Esophagus squamous epithelium (tissue), 5 donors: ENCODE data around the gene TPSG1. TPM values are rescaled to one million over a fixed set of nuclear protein-coding genes. Genes with fewer than 3 reads are reported as not detected.
"Not testable (repeated sequence)": the region's sequence is repeated elsewhere in the genome, so short reads cannot be mapped to it uniquely, and the experiment has no call there.

Experiments used
- DNase-seq: peaks from one replicate; lab custom pipeline; 2025; lab: John Stamatoyannopoulos, UW
- H3K27ac ChIP-seq, 4 donors: fragments of 200-600 bp; sonication (generic); one replicate each; pipeline ENCODE4 v1.5.1; 2016 to 2019; ENCODE audit warnings: mild to moderate bottlenecking in 1 of 4
- H3K27me3 ChIP-seq, 4 donors: fragments of 200-600 bp; sonication (generic); 1 replicate in 3 of 4; 2 replicates in 1 of 4; pipeline versions ENCODE4 v1.5.1 to v1.6.0; 2017 to 2021; ENCODE audit warnings: antibody characterized with exemption in 1 of 4
- H3K36me3 ChIP-seq, 3 donors: fragments of 200-600 bp; sonication (generic); one replicate each; pipeline ENCODE4 v1.5.1; 2016 to 2019
- H3K4me1 ChIP-seq, 3 donors: fragments of 200-600 bp; sonication (generic); one replicate each; pipeline ENCODE4 v1.5.1; 2017 to 2019
- H3K4me3 ChIP-seq, 4 donors: fragments of 200-600 bp; sonication (generic); 1 replicate in 3 of 4; 2 replicates in 1 of 4; pipeline ENCODE4 v1.5.1; 2016 to 2019; ENCODE audit warnings: mild to moderate bottlenecking in 2 of 4, moderate library complexity in 1 of 4
- H3K9me3 ChIP-seq, 3 donors: fragments of 200-600 bp; sonication (generic); one replicate each; pipeline ENCODE4 v1.5.1; 2016 to 2019
- POLR2A ChIP-seq, 4 donors: fragments of 450-650 bp; IDR thresholded peaks; one replicate each; pipeline ENCODE4 v1.6.1; 2017; ENCODE audit warnings: antibody characterized with exemption in 4 of 4, mild to moderate bottlenecking in 4 of 4, moderate library complexity in 3 of 4
- WGBS, 2 donors: methylation state at CpG; one replicate each; pipeline ENCODE4 v1.1.5; 2018; 5-methylcytosine and 5-hydroxymethylcytosine counted together
- intact Hi-C: fragments of 100-400 bp; cut with DNase I; formaldehyde crosslinking; loops from one replicate; pipeline ENCODE4 v1.15.0; 2022
- total RNA-seq, 4 donors: library from RNA; depleted of rRNA; stranded (reverse); fragments of >200 nt; gene quantifications; one replicate each; pipeline ENCODE4 v1.1.0, GENCODE V29; 2016
- TF ChIP-seq, protein P1 (sequence below), 6 experiments: fragments of 450-650 bp in 4 of 6; fragments of 200-600 bp in 2 of 6; sonication (generic) in 2 of 6; IDR thresholded peaks; one replicate each; pipeline ENCODE4 v1.5.1; 2016 to 2019; ENCODE audit warnings: antibody characterized with exemption in 6 of 6, mild to moderate bottlenecking in 4 of 6, moderate library complexity in 4 of 6
- donor health status: DM: yes; HTN: yes; CAD: no.

Gene TPSG1
- total RNA-seq, 4 donors from 2014 or later, result 0.27 TPM; not detected in 3

GRCh38 chr16:1257561-1258224 is 32.6 kb upstream of the TPSG1 start:
- peaks cover 0 to 73% (median 21%) of the 10 kb centered on the region in 4 donors for H3K27me3 ChIP-seq
- TF ChIP-seq POLR2A (IDR thresholded peaks at IDR 0.05), result no peak
- TF ChIP-seq, protein P1, sequence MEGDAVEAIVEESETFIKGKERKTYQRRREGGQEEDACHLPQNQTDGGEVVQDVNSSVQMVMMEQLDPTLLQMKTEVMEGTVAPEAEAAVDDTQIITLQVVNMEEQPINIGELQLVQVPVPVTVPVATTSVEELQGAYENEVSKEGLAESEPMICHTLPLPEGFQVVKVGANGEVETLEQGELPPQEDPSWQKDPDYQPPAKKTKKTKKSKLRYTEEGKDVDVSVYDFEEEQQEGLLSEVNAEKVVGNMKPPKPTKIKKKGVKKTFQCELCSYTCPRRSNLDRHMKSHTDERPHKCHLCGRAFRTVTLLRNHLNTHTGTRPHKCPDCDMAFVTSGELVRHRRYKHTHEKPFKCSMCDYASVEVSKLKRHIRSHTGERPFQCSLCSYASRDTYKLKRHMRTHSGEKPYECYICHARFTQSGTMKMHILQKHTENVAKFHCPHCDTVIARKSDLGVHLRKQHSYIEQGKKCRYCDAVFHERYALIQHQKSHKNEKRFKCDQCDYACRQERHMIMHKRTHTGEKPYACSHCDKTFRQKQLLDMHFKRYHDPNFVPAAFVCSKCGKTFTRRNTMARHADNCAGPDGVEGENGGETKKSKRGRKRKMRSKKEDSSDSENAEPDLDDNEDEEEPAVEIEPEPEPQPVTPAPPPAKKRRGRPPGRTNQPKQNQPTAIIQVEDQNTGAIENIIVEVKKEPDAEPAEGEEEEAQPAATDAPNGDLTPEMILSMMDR (IDR thresholded peaks at IDR 0.05), result no peak
- no peak for DNase-seq

GRCh38 chr16:1256874-1257322 is 31.8 kb upstream of the TPSG1 start:
- no peaks in the 10 kb centered on the region for H3K36me3 ChIP-seq
- WGBS, 2 donors, result 68 to 100% methylated on average over 1 to 6 of the region's 22 CpGs
- H3K27ac ChIP-seq, result no peak overlapping the region
- H3K27me3 ChIP-seq, result peaks cover 0 to 65% (median 20%) of the 10 kb centered on the region in 4 donors
- intact Hi-C loops, result no loop called here
- no peaks in the 10 kb centered on the region for H3K9me3 ChIP-seq
- no peak for DNase-seq
- no peak for TF ChIP-seq POLR2A (IDR thresholded peaks at IDR 0.05)
- TF ChIP-seq, protein P1 (IDR thresholded peaks at IDR 0.05), result no peak
- H3K4me1 ChIP-seq, result peaks cover 5 to 18% (median 9%) of the 10 kb centered on the region in 3 donors
- H3K4me3 ChIP-seq, result no peak overlapping the region

More at GRCh38 chr16:1257561-1258224, 32.6 kb upstream of the TPSG1 start:
- 50 to 67% methylated on average over 1 to 7 of the region's 34 CpGs for WGBS, 2 donors
- intact Hi-C loops, result no loop called here
- peaks cover 5 to 18% (median 9%) of the 10 kb centered on the region in 3 donors for H3K4me1 ChIP-seq
- H3K9me3 ChIP-seq, result no peaks in the 10 kb centered on the region
- no peak overlapping the region for H3K27ac ChIP-seq
- H3K36me3 ChIP-seq, result no peaks in the 10 kb centered on the region
- H3K4me3 ChIP-seq, result no peak overlapping the region

GRCh38 chr16:1256296-1256873 is 31.3 kb upstream of the TPSG1 start:
- no CpG with 5 or more reads among the region's 23 CpGs for WGBS, 2 donors
- intact Hi-C loops, DNase-seq, H3K36me3 ChIP-seq, H3K27ac ChIP-seq, H3K9me3 ChIP-seq, H3K4me3 ChIP-seq: not testable (repeated sequence)
- Histone ChIP-seq H3K4me1 (peaks cover 5 to 15% (median 9%) of the 10 kb centered on the region in 3 donors), H3K27me3 (peaks cover 0 to 60% (median 18%) of the 10 kb centered on the region in 4 donors)

DNA sequence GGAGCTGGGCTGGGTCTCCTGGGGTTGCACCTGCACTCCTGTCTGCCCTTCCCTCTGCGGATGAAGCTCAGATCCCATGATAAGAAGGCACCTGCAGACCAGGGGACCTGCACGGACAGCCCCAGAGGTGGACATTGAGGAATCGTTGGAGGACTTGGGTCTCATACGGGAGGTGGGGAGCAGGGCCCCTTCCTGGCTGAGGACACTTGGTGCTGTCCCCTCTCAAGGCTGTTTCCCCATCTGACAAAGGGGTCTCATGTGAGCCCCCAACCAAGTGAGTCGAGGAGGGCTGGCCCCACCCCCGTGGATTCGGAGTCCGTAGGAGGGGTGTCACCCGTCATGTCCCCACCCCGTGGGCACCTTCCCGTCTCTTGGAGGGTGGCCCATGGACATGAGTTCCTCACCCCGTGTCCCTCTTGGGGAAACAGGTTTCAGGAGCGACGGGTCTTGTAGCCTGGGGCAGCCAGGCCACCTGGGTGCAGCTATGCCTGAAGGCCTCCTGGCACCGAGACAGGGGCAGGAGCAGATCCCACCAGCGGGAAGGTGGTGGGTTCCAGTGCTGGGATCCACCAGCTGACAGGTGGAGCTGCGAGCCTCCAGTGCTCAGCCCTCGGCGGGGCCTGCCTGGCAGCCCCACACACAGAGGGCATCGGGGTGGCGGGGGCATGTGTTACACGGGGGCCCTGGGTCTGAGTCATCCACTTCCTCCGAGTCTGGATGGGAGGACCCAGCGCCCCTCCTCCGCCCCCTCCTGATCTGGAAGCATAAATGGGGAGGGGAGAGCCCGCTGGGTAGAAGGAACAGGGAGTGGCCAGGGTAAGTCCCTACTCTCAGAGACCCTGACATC is 30.4 kb upstream of the TPSG1 start, which contains the start of gene TPSD1:
Gene TPSD1, plus strand, starts transcription at position 794 of the 847 bp plus-strand sequence. CDS start 212 bp downstream, outside the sequence.
- H3K4me3 ChIP-seq, H3K36me3 ChIP-seq, H3K9me3 ChIP-seq, H3K27ac ChIP-seq, DNase-seq, intact Hi-C loops: not testable (repeated sequence)
- Histone ChIP-seq H3K27me3 (peaks cover 0 to 51% (median 15%) of the 10 kb centered on the region in 4 donors), H3K4me1 (peaks cover 5 to 11% (median 9%) of the 10 kb centered on the region in 3 donors)
- WGBS, 2 donors, result 40 to 71% methylated on average over 1 to 6 of the region's 26 CpGs

DNA sequence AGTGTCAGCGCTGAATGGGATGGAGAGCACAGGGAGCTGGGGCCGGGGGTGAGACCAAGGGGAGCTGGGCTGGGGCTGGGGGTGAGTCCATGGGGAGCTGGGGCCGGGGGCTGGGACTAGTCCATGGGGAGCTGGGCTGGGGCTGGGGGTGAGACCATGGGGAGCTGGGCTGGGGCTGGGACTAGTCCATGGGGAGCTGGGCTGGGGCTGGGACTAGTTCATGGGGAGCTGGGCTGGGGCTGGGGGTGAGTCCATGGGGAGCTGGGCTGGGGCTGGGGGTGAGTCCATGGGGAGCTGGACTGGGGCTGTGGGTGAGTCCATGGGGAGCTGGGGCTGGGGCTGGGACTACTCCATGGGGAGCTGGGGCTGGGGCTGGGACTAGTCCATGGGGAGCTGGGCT is 29.8 kb upstream of the TPSG1 start:
- H3K27me3 ChIP-seq, result peaks cover 0 to 44% (median 8%) of the 10 kb centered on the region in 4 donors

GRCh38 chr16:1253701-1254364 is 28.8 kb upstream of the TPSG1 start:
- H3K36me3 ChIP-seq, H3K27ac ChIP-seq, intact Hi-C loops, H3K9me3 ChIP-seq, H3K4me3 ChIP-seq, DNase-seq, H3K4me1 ChIP-seq: not testable (repeated sequence)
- WGBS, 2 donors, result no CpG with 5 or more reads among the region's 47 CpGs
- H3K27me3 ChIP-seq, result peaks cover 0 to 37% (median 0%) of the 10 kb centered on the region in 4 donors

More for the DNA sequence above, 29.8 kb upstream of the TPSG1 start:
- H3K27ac ChIP-seq, intact Hi-C loops, H3K4me3 ChIP-seq, DNase-seq, H3K36me3 ChIP-seq, H3K9me3 ChIP-seq: not testable (repeated sequence)
- H3K4me1 ChIP-seq, result peaks cover 5 to 11% (median 9%) of the 10 kb centered on the region in 3 donors
- no CpG with 5 or more reads among the region's 3 CpGs for WGBS, 2 donors

DNA sequence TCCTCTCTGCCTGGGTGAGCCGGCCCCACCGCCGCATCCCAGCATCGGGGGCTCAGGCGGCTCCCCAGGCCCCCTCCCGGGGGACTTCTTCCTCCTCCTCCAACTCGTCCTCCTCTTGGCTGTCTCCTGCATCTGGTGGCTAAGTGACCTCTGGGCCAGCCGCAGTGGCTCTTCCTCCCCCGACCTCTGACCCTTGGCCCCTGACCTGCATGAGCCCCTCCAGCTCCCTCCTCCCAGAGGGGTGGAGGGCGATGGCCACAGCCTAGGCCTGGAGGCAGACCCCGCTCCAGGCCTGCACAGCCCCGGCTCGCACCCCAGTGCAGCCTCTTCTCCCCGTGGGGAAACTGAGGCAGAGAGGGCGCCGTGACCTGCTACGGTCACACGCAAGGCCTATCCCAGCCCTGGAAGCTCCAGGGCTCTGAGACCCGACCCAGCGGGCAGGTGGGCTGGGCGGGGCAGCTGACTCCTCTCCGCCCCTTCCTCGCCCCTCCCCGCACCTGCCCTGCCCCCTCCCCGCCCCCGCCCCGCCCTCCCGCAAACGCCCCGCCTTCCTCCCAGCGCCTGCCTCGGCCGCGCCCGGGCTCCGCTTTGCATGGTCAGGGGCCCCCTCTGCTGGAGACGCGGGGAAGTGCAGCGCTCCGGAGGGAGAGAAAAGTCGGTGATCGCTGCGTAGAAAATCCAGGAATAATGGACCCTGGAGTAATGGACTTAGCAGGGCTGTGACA is 24.1 kb upstream of the TPSG1 start:
- H3K4me3 ChIP-seq, intact Hi-C loops, H3K9me3 ChIP-seq, H3K4me1 ChIP-seq, H3K27ac ChIP-seq, H3K36me3 ChIP-seq, DNase-seq: not testable (repeated sequence)
- H3K27me3 ChIP-seq, result peaks cover 0 to 33% (median 0%) of the 10 kb centered on the region in 4 donors
- no CpG with 5 or more reads among the region's 43 CpGs for WGBS, 2 donors

DNA sequence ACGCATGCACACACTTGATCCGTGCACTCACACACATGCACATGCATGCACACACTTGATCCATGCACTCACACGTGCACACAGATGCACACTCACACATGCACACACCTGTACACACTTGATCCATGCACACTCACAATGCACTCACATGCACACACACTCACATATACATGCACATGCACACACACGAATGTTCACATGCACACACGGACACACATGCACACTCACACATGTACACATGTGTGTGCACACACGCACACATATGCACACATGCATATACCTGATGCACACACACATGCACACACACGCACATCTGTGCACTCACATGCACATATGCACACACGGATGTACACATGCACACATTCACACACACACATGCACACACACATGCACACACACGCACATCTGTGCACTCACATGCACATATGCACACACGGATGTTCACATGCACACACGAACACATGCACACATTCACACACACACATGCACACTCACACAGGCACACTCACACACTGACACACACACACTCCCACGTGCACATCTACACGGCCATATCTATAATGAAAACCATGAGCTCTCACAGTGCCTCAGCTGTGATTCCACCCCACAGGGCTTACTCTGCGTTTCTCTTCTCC is 23.0 kb upstream of the TPSG1 start:
- intact Hi-C loops, H3K36me3 ChIP-seq, H3K9me3 ChIP-seq, DNase-seq, H3K4me1 ChIP-seq, H3K4me3 ChIP-seq, H3K27ac ChIP-seq: not testable (repeated sequence)
- WGBS, 2 donors, result 79 to 81% methylated on average over 11 to 14 of the region's 14 CpGs
- H3K27me3 ChIP-seq, result peaks cover 0 to 39% (median 0%) of the 10 kb centered on the region in 4 donors
